GM23248 (cell line): ENCODE data around the gene TEDDM1. TPM values are rescaled to one million over a fixed set of nuclear protein-coding genes. Genes with fewer than 3 reads are reported as not detected.

Source experiments
- DNase-seq: peaks from one replicate; pipeline ENCODE4 v3.0.0-alpha.2; 2015
- H2AFZ ChIP-seq: fragments of 200-600 bp; sonication (generic); 2 replicates; pipeline ENCODE4 v1.6.1; 2016; ENCODE audit warnings: antibody characterized with exemption
- H3F3A ChIP-seq: fragments of 200-600 bp; sonication (generic); 2 replicates; pipeline ENCODE4 v1.6.1; 2016; ENCODE audit warnings: mild to moderate bottlenecking, antibody characterized with exemption, mixed run types; ENCODE audit not compliant: insufficient read depth
- H3K27ac ChIP-seq: fragments of 200-600 bp; sonication (generic); 2 replicates; pipeline ENCODE4 v1.5.1; 2016; ENCODE audit warnings: mild to moderate bottlenecking
- H3K27me3 ChIP-seq: fragments of 200-600 bp; sonication (generic); replicated peaks from 2 replicates; pipeline ENCODE4 v1.6.1; 2016; ENCODE audit warnings: mild to moderate bottlenecking; ENCODE audit not compliant: insufficient read depth
- H3K36me3 ChIP-seq: fragments of 200-600 bp; sonication (generic); 2 replicates; pipeline ENCODE4 v1.6.1; 2016; ENCODE audit warnings: low read depth, mild to moderate bottlenecking
- H3K4me1 ChIP-seq: fragments of 200-600 bp; sonication (generic); 2 replicates; pipeline ENCODE4 v1.6.1; 2016; ENCODE audit warnings: mild to moderate bottlenecking; ENCODE audit not compliant: insufficient read depth
- H3K4me2 ChIP-seq: fragments of 200-600 bp; sonication (generic); one replicate; pipeline ENCODE4 v1.6.1; 2016; ENCODE audit warnings: mild to moderate bottlenecking; ENCODE audit not compliant: unreplicated experiment
- H3K4me3 ChIP-seq: fragments of 200-600 bp; sonication (generic); 2 replicates; pipeline ENCODE4 v1.5.1; 2016; ENCODE audit warnings: mild to moderate bottlenecking
- H3K79me2 ChIP-seq: fragments of 200-600 bp; sonication (generic); 2 replicates; pipeline ENCODE4 v1.6.1; 2016; ENCODE audit warnings: mild to moderate bottlenecking; ENCODE audit not compliant: insufficient read depth
- H3K9ac ChIP-seq: fragments of 200-600 bp; sonication (generic); 2 replicates; pipeline ENCODE4 v1.6.1; 2016; ENCODE audit warnings: mild to moderate bottlenecking
- H3K9me2 ChIP-seq: fragments of 200-600 bp; sonication (generic); 2 replicates; pipeline ENCODE4 v1.6.1; 2016; ENCODE audit warnings: mixed run types, mild to moderate bottlenecking, moderate library complexity; ENCODE audit not compliant: insufficient read depth
- H3K9me3 ChIP-seq: fragments of 200-600 bp; sonication (generic); one replicate; pipeline ENCODE4 v1.6.1; 2017; ENCODE audit warnings: low read depth
- H4K20me1 ChIP-seq: fragments of 200-600 bp; sonication (generic); 2 replicates; pipeline ENCODE4 v1.6.0; 2016; ENCODE audit not compliant: insufficient read depth
- EZH2 ChIP-seq: fragments of 200-600 bp; sonication (generic); IDR thresholded peaks from 2 replicates; pipeline ENCODE4 v1.6.1; 2018; ENCODE audit warnings: antibody characterized with exemption, mild to moderate bottlenecking; ENCODE audit not compliant: insufficient read depth, poor library complexity, severe bottlenecking
- EZH2phosphoT487 ChIP-seq: fragments of 200-600 bp; sonication (generic); IDR thresholded peaks from 2 replicates; pipeline ENCODE4 v1.6.1; 2018; ENCODE audit warnings: antibody characterized with exemption, moderate library complexity, mild to moderate bottlenecking, low read depth; ENCODE audit not compliant: insufficient read depth
- WGBS, 2 experiments: methylation state at CpG; one replicate each; pipeline ENCODE4 v1.1.6; 2015 to 2017; ENCODE audit warnings: low lambda C conversion rate in 2 of 2, low coverage in 1 of 2; ENCODE audit errors: missing lambda C conversion rate in 2 of 2; 5-methylcytosine and 5-hydroxymethylcytosine counted together
- in situ Hi-C: fragments of 300-500 bp; cut with MboI; formaldehyde crosslinking; loops from 2 replicates; pipeline ENCODE4 v1.15.0; 2020
- polyA plus RNA-seq: library from polyadenylated mRNA; unstranded; fragments of >200 nt; fragmentation: Nextera tagmentation; extraction: Ambion mirVana; gene quantifications from 2 replicates; pipeline ENCODE4 v1.2.1, GENCODE V29; 2016
- total RNA-seq: library from RNA; depleted of rRNA; stranded (reverse); fragments of >200 nt; shearing (Covaris generic); gene quantifications from 2 replicates; pipeline ENCODE4 v1.2.3, GENCODE V29; 2014; rRNA removed

Gene TEDDM1
- total and polyA plus RNA-seq, 2 experiments from 2014 or later: not detected

DNA sequence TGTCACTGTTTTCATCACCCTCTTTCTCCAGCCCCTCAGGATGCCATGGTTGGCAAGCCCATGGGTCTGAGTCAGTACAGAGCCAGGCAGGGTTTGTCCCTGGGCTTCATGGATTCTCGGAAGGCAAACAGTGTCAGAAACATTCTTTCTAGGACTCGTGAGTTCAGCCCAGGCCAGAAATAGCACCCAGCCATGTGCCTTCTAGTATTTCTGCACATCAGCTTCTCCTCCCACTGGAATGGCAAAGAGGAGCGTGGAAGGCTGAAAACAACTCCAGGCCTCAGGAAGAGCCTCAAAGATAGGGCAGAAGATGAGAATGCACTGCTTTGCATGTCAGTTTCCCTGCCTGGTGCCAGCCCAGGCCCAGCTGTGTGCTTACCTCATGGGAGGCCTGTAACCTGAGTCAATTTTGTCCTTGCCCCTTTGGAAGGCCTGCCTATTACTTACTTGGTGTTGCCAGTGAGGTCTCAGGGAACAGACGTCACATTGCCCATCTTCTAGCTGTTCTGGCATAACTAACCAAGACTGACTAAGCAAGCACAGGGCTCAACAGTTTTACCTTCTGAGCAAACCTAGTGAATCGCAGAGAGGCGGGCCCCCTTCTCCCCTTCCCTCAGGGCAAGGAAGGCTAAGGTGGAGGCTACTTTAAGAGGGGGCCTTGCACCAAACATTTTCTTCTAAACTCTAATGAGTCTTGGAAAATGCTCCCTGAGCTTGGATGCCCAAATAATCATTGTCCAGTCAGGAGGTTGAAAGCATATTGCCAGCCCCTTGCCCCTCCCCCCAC lies 51.3 kb downstream of the TEDDM1 start:
- H3F3A ChIP-seq: no peaks in the 10 kb centered on the region
- no peak overlapping the region for H3K4me2 ChIP-seq
- no peaks in the 10 kb centered on the region for H3K36me3 ChIP-seq
- H3K9me2 ChIP-seq: no peaks in the 10 kb centered on the region
- H3K4me3 ChIP-seq: no peak overlapping the region
- H3K27ac ChIP-seq: no peak overlapping the region
- H4K20me1 ChIP-seq: no peaks in the 10 kb centered on the region
- in situ Hi-C loops: no loop called here
- TF ChIP-seq EZH2phosphoT487 (no peak), EZH2 (no peak)
- no peaks in the 10 kb centered on the region for H3K4me1 ChIP-seq
- DNase-seq: peak; percentile 60
- H3K27me3 ChIP-seq: no peaks in the 10 kb centered on the region
- 75 to 77% methylated on average over 6 of the region's 6 CpGs for whole genome bisulfite sequencing, 2 experiments
- H2AFZ ChIP-seq: no peak overlapping the region
- no peak overlapping the region for H3K9ac ChIP-seq
- no peaks in the 10 kb centered on the region for H3K9me3 ChIP-seq
- H3K79me2 ChIP-seq: no peaks in the 10 kb centered on the region

Other genes with a start within 250 kb of the TEDDM1 start
- gene GLUL, start 8.9 kb downstream of the TEDDM1 start, total RNA-seq: 160 and 175 TPM in 2 replicates
- gene GLUL, start 8.9 kb downstream of the TEDDM1 start, polyA plus RNA-seq: 119 and 127 TPM in 2 replicates
- gene RGSL1, start 49.5 kb upstream of the TEDDM1 start, total RNA-seq: not detected in 2 replicates
- not detected in 2 replicates for gene RGSL1, start 49.5 kb upstream of the TEDDM1 start, polyA plus RNA-seq
- gene RNASEL, start 188.6 kb upstream of the TEDDM1 start, total RNA-seq: 7.1 and 10.1 TPM in 2 replicates
- 7.9 and 9.7 TPM in 2 replicates for gene RNASEL, start 188.6 kb upstream of the TEDDM1 start, polyA plus RNA-seq
- gene RGS16, start 203.7 kb upstream of the TEDDM1 start, total RNA-seq: 0.11 and 0.89 TPM in 2 replicates
- gene RGS16, start 203.7 kb upstream of the TEDDM1 start, polyA plus RNA-seq: 0.33 and 0.41 TPM in 2 replicates